IMR-90 (cell line): ENCODE results near the gene AQP6. TPM values are rescaled to one million over a fixed set of nuclear protein-coding genes. Genes with fewer than 3 reads are reported as not detected.

Source experiments
- ATAC-seq: fragments of 200-7000 bp; cut with Tn5 transposase; 2 replicates; pipeline ENCODE4 v1.9.1; 2020; ENCODE audit warnings: low read depth, mild to moderate bottlenecking, moderate library complexity
- BruUV-seq: library from RNA; stranded (reverse); fragments of 400-500 nt; replicated peaks from 2 replicates; lab custom pipeline; 2021; lab: Mats Ljungman, UMichigan
- CTCF ChIA-PET: fragments of 300-600 bp; formaldehyde crosslinking; extraction: SDS; loops from one replicate; lab custom pipeline; 2021; ENCODE audit warnings: antibody characterized with exemption; lab: Yijun Ruan, JAX
- POLR2A ChIA-PET: fragments of 300-600 bp; sonication (Branson Sonifier 250); formaldehyde crosslinking; loops from one replicate; lab custom pipeline; 2022; ENCODE audit warnings: antibody characterized with exemption; ENCODE audit not compliant: unreplicated experiment; lab: Charles Lee
- DNase-seq: peaks from one replicate; pipeline ENCODE4 v3.0.0; 2013
- H2AFZ ChIP-seq: replicated peaks from 2 replicates; pipeline ENCODE3; 2013; ENCODE audit warnings: low read length, mild to moderate bottlenecking; ENCODE audit not compliant: poor library complexity
- H2AK5ac ChIP-seq: 2 replicates; pipeline ENCODE4 v1.6.1; 2013; ENCODE audit warnings: low read depth, low read length, inconsistent platforms
- H2AK9ac ChIP-seq: replicated peaks from 2 replicates; pipeline ENCODE3; 2013; ENCODE audit warnings: mild to moderate bottlenecking, low read depth, low read length, moderate library complexity; ENCODE audit not compliant: poor library complexity
- H2BK120ac ChIP-seq: 2 replicates; pipeline ENCODE4 v1.6.1; 2013; ENCODE audit warnings: low read depth, low read length, inconsistent platforms
- H2BK15ac ChIP-seq: 3 replicates; pipeline ENCODE4 v1.6.1; 2013; ENCODE audit warnings: low read depth, low read length, inconsistent platforms
- H2BK20ac ChIP-seq: 2 replicates; pipeline ENCODE4 v1.6.1; 2013; ENCODE audit warnings: low read depth, mild to moderate bottlenecking, inconsistent platforms, low read length, moderate library complexity
- H2BK5ac ChIP-seq: 2 replicates; pipeline ENCODE4 v1.6.1; 2013; ENCODE audit warnings: mild to moderate bottlenecking, low read depth, low read length, inconsistent platforms; ENCODE audit not compliant: poor library complexity, severe bottlenecking
- H3K14ac ChIP-seq: replicated peaks from 2 replicates; pipeline ENCODE4 v1.6.1; 2013; ENCODE audit warnings: low read depth, low read length, inconsistent platforms
- H3K18ac ChIP-seq: 2 replicates; pipeline ENCODE4 v1.6.1; 2013; ENCODE audit warnings: low read depth, low read length, control low read depth
- H3K23ac ChIP-seq: 2 replicates; pipeline ENCODE4 v1.6.1; 2013; ENCODE audit warnings: low read depth, low read length, inconsistent platforms
- H3K27ac ChIP-seq: 2 replicates; pipeline ENCODE4 v1.5.1; 2013; ENCODE audit warnings: mild to moderate bottlenecking, control low read depth, low read length; ENCODE audit not compliant: insufficient read depth
- H3K27me3 ChIP-seq: 2 replicates; pipeline ENCODE4 v1.6.1; 2013; ENCODE audit warnings: low read length; ENCODE audit not compliant: control insufficient read depth, insufficient read depth
- H3K36me3 ChIP-seq: 2 replicates; pipeline ENCODE4 v1.6.1; 2013; ENCODE audit warnings: low read length, mixed read lengths; ENCODE audit not compliant: control insufficient read depth, insufficient read depth
- H3K4ac ChIP-seq: 2 replicates; pipeline ENCODE4 v1.6.1; 2013; ENCODE audit warnings: low read depth, low read length, inconsistent platforms
- H3K4me1 ChIP-seq: 2 replicates; pipeline ENCODE4 v1.6.1; 2013; ENCODE audit warnings: low read length, mixed read lengths; ENCODE audit not compliant: control insufficient read depth, insufficient read depth
- H3K4me2 ChIP-seq: 2 replicates; pipeline ENCODE4 v1.6.1; 2013; ENCODE audit warnings: low read depth, mild to moderate bottlenecking, control low read depth, low read length, moderate library complexity
- H3K4me3 ChIP-seq: 2 replicates; pipeline ENCODE4 v1.5.1; 2013; ENCODE audit warnings: low read depth, mild to moderate bottlenecking, control low read depth, low read length, moderate library complexity; ENCODE audit not compliant: insufficient read depth
- H3K56ac ChIP-seq: 2 replicates; pipeline ENCODE4 v1.6.1; 2013; ENCODE audit warnings: low read length, inconsistent platforms; ENCODE audit not compliant: insufficient read depth; ENCODE audit errors: extremely low read depth
- H3K79me1 ChIP-seq, 2 experiments: 2 replicates each; pipeline ENCODE4 v1.6.1; 2013; ENCODE audit warnings: low read length in 2 of 2, inconsistent platforms in 1 of 2, low read depth in 1 of 2
- H3K9ac ChIP-seq: 2 replicates; pipeline ENCODE4 v1.6.1; 2013; ENCODE audit warnings: low read depth, low read length, control low read depth
- H3K9me1 ChIP-seq: 2 replicates; pipeline ENCODE4 v1.6.1; 2013; ENCODE audit warnings: low read length, inconsistent platforms; ENCODE audit not compliant: insufficient read depth
- H3K9me3 ChIP-seq: 2 replicates; pipeline ENCODE4 v1.6.1; 2013; ENCODE audit warnings: low read length; ENCODE audit not compliant: control insufficient read depth, insufficient read depth
- H4K20me1 ChIP-seq: 2 replicates; pipeline ENCODE4 v1.6.1; 2013; ENCODE audit warnings: low read length, inconsistent platforms; ENCODE audit not compliant: insufficient read depth
- H4K5ac ChIP-seq: 2 replicates; pipeline ENCODE4 v1.6.1; 2013; ENCODE audit warnings: mild to moderate bottlenecking, low read depth, low read length, control low read depth
- H4K8ac ChIP-seq, 2 experiments: 2 replicates each; pipeline ENCODE4 v1.6.1; 2013; ENCODE audit warnings: low read depth in 2 of 2, low read length in 2 of 2, control low read depth in 1 of 2, inconsistent platforms in 1 of 2
- H4K91ac ChIP-seq: 2 replicates; pipeline ENCODE4 v1.6.1; 2013; ENCODE audit warnings: low read depth, low read length, inconsistent platforms; ENCODE audit not compliant: insufficient read depth
- BHLHE40 ChIP-seq: fragments of 150-350 bp; IDR thresholded peaks from 2 replicates; pipeline ENCODE4 v1.6.1; 2016; ENCODE audit warnings: mild to moderate bottlenecking, low read depth, low read length
- CEBPB ChIP-seq: IDR thresholded peaks from 2 replicates; pipeline ENCODE4 v1.6.1; 2012; ENCODE audit warnings: low read depth, low read length, improper control_type of control experiment
- CHD1 ChIP-seq: IDR thresholded peaks from 2 replicates; pipeline ENCODE4 v1.6.1; 2012; ENCODE audit warnings: low read depth, low read length, improper control_type of control experiment
- FOS ChIP-seq: fragments of 150-350 bp; IDR thresholded peaks from 2 replicates; pipeline ENCODE4 v1.6.1; 2016; ENCODE audit warnings: low read depth, low read length
- MAFK ChIP-seq: IDR thresholded peaks from 2 replicates; pipeline ENCODE4 v1.6.1; 2012; ENCODE audit warnings: low read depth, low read length, improper control_type of control experiment
- MAZ ChIP-seq: IDR thresholded peaks from 2 replicates; pipeline ENCODE4 v1.6.1; 2012; ENCODE audit warnings: low read depth, mild to moderate bottlenecking, low read length, improper control_type of control experiment, moderate library complexity, borderline replicate concordance
- MXI1 ChIP-seq: IDR thresholded peaks from 2 replicates; pipeline ENCODE4 v1.6.1; 2012; ENCODE audit warnings: low read depth, mild to moderate bottlenecking, low read length, moderate library complexity, borderline replicate concordance
- NFE2L2 ChIP-seq: fragments of 150-350 bp; IDR thresholded peaks from 2 replicates; pipeline ENCODE4 v1.6.1; 2016; ENCODE audit warnings: low read depth, mild to moderate bottlenecking, low read length
- POLR2A ChIP-seq: IDR thresholded peaks from 2 replicates; pipeline ENCODE4 v1.6.1; 2012; ENCODE audit warnings: mild to moderate bottlenecking, low read depth, low read length
- RAD21 ChIP-seq: IDR thresholded peaks from 2 replicates; pipeline ENCODE4 v1.6.1; 2012; ENCODE audit warnings: low read length, improper control_type of control experiment
- RCOR1 ChIP-seq: IDR thresholded peaks from 2 replicates; pipeline ENCODE4 v1.6.1; 2012; ENCODE audit warnings: mild to moderate bottlenecking, low read length, improper control_type of control experiment; ENCODE audit not compliant: insufficient replicate concordance
- RFX5 ChIP-seq: IDR thresholded peaks from 2 replicates; pipeline ENCODE4 v1.8.0; 2012; ENCODE audit warnings: low read depth, mild to moderate bottlenecking, low read length, moderate library complexity
- SMC3 ChIP-seq: fragments of 150-350 bp; IDR thresholded peaks from 2 replicates; pipeline ENCODE4 v1.6.1; 2016; ENCODE audit warnings: low read depth, mild to moderate bottlenecking, antibody characterized with exemption, low read length, moderate library complexity
- WGBS, 2 experiments: methylation state at CpG; one replicate each; pipeline versions ENCODE4 v1.1.5 to v1.1.7; 2013; ENCODE audit warnings: missing lambda C conversion rate in 2 of 2; ENCODE audit not compliant: insufficient read length in 1 of 2; ENCODE audit errors: extremely low coverage in 2 of 2; 5-methylcytosine and 5-hydroxymethylcytosine counted together
- dilution Hi-C: fragments of 300-500 bp; cut with HindIII; formaldehyde crosslinking; loops from one replicate; pipeline ENCODE4 v1.14.3; 2018; ENCODE audit warnings: low sequenced_read_pairs; ENCODE audit not compliant: unreplicated experiment
- in situ Hi-C: fragments of 300-500 bp; cut with MboI; formaldehyde crosslinking; loops from 3 replicates; pipeline ENCODE4 v1.14.3; 2019; ENCODE audit warnings: low sequenced_read_pairs, inconsistent platforms, mixed read lengths
- intact Hi-C: fragments of 100-400 bp; cut with micrococcal nuclease; formaldehyde crosslinking; loops from 2 replicates; pipeline ENCODE4 v1.10.0; 2022
- polyA plus RNA-seq, 3 experiments: library from polyadenylated mRNA; depleted of rRNA; stranded (reverse); fragments of >200 nt; gene quantifications; 2 replicates each; pipeline ENCODE4 v1.2.3, GENCODE V29; 2012; ENCODE audit warnings: low replicate concordance in 1 of 3
- total RNA-seq: library from RNA; depleted of rRNA; stranded (reverse); fragments of >200 nt; gene quantifications from 2 replicates; pipeline ENCODE4 v1.2.3, GENCODE V29; 2012
- TF ChIP-seq, protein P1 (sequence below): fragments of 150-350 bp; IDR thresholded peaks from 2 replicates; pipeline ENCODE4 v1.6.1; 2017; ENCODE audit warnings: mild to moderate bottlenecking, antibody characterized with exemption, low read length, low read depth
- TF ChIP-seq, protein P2 (sequence below): conservative IDR thresholded peaks from 2 replicates; pipeline ENCODE4 v1.5.1; 2012; ENCODE audit warnings: mild to moderate bottlenecking, low read depth, low read length, improper control_type of control experiment
- TF ChIP-seq, protein P3 (sequence below): fragments of 150-350 bp; IDR thresholded peaks from 2 replicates; pipeline ENCODE4 v1.6.1; 2016; ENCODE audit warnings: low read depth, mild to moderate bottlenecking, low read length, moderate library complexity, borderline replicate concordance

The AQP6 gene
- total and polyA plus RNA-seq, 2 of the 4 experiments (the other 2 are of a cell fraction) = not detected

DNA sequence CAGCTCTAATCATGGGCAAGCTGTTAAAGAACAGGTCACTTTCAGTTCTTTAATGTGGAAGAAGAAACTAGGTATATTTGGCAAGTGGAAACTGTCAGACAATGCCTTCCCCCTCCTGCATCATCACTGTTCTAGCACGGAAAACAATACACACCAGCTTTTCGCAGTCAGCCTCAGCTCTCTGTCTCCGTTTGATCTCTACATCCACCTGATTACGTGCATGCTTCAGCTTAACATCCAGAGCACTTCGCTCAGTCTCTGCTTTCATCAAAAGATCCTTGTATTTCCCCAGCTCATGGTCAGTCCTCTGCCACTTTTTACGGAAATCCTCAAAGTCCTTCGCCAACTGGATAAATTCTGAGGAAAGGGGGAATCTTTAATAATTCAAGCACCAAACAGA is 33.5 kb downstream of the AQP6 start:
- H4K5ac ChIP-seq = no peak overlapping the region
- ChIA-PET CTCF (interaction anchor here (0.8 to 2.1 kb wide), 3 partner anchors 39 to 61 kb away, joined by 3 to 7 read pairs (median 3); no protein-coding TSS in a partner anchor), POLR2A (no interaction called here)
- no peak overlapping the region for H2BK5ac ChIP-seq
- peaks cover 3% of the 10 kb centered on the region for H3K9me1 ChIP-seq
- H2AK9ac ChIP-seq = no peak overlapping the region
- peaks cover 4% of the 10 kb centered on the region; the same call in 1 of the 2 replicates for H4K20me1 ChIP-seq
- in situ Hi-C loops (no loop called here), intact Hi-C loops (no loop called here), dilution Hi-C loops (no loop called here)
- no TSS peak for BruUV-seq
- H3K56ac ChIP-seq = no peak overlapping the region
- DNase-seq (no peak), ATAC-seq (no peak)
- H3K27ac ChIP-seq = no peak overlapping the region
- H3K4ac ChIP-seq = 0 out of 2 replicates have a peak overlapping the region, but pooled peaks have one; percentile 27
- peak overlapping the region; percentile 49; the same call in 1 of the 2 replicates for H3K23ac ChIP-seq
- H3K14ac ChIP-seq = peak overlapping the region; percentile 32; the same call in 1 of the 2 replicates
- no peak overlapping the region for H2AFZ ChIP-seq
- H2AK5ac ChIP-seq = peak overlapping the region; percentile 35; the same call in 1 of the 2 replicates
- H3K79me1 ChIP-seq = peaks cover 42 to 51% of the 10 kb centered on the region in 2 experiments
- H2BK15ac ChIP-seq = no peak overlapping the region
- no peak overlapping the region for H3K9ac ChIP-seq
- H3K4me1 ChIP-seq = peaks cover 5% of the 10 kb centered on the region
- TF ChIP-seq MAFK = no peak
- TF ChIP-seq RFX5 = no peak
- TF ChIP-seq, protein P1, sequence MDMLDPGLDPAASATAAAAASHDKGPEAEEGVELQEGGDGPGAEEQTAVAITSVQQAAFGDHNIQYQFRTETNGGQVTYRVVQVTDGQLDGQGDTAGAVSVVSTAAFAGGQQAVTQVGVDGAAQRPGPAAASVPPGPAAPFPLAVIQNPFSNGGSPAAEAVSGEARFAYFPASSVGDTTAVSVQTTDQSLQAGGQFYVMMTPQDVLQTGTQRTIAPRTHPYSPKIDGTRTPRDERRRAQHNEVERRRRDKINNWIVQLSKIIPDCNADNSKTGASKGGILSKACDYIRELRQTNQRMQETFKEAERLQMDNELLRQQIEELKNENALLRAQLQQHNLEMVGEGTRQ = no peak
- TF ChIP-seq FOS = no peak
- TF ChIP-seq MXI1 = no peak
- TF ChIP-seq, protein P2, sequence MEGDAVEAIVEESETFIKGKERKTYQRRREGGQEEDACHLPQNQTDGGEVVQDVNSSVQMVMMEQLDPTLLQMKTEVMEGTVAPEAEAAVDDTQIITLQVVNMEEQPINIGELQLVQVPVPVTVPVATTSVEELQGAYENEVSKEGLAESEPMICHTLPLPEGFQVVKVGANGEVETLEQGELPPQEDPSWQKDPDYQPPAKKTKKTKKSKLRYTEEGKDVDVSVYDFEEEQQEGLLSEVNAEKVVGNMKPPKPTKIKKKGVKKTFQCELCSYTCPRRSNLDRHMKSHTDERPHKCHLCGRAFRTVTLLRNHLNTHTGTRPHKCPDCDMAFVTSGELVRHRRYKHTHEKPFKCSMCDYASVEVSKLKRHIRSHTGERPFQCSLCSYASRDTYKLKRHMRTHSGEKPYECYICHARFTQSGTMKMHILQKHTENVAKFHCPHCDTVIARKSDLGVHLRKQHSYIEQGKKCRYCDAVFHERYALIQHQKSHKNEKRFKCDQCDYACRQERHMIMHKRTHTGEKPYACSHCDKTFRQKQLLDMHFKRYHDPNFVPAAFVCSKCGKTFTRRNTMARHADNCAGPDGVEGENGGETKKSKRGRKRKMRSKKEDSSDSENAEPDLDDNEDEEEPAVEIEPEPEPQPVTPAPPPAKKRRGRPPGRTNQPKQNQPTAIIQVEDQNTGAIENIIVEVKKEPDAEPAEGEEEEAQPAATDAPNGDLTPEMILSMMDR = no peak
- no peak for TF ChIP-seq RCOR1
- TF ChIP-seq BHLHE40 = no peak
- TF ChIP-seq CEBPB = no peak
- TF ChIP-seq SMC3 = no peak
- no peak for TF ChIP-seq RAD21
- TF ChIP-seq CHD1 = no peak
- TF ChIP-seq, protein P3, sequence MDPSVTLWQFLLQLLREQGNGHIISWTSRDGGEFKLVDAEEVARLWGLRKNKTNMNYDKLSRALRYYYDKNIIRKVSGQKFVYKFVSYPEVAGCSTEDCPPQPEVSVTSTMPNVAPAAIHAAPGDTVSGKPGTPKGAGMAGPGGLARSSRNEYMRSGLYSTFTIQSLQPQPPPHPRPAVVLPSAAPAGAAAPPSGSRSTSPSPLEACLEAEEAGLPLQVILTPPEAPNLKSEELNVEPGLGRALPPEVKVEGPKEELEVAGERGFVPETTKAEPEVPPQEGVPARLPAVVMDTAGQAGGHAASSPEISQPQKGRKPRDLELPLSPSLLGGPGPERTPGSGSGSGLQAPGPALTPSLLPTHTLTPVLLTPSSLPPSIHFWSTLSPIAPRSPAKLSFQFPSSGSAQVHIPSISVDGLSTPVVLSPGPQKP = no peak
- TF ChIP-seq NFE2L2 = no peak
- TF ChIP-seq MAZ = no peak
- TF ChIP-seq POLR2A = no peak
- no peak overlapping the region for H3K4me3 ChIP-seq
- H3K9me3 ChIP-seq = no peaks in the 10 kb centered on the region
- no peak overlapping the region for H3K18ac ChIP-seq
- no peak overlapping the region for H4K8ac ChIP-seq
- 94% methylated on average over 4 of the region's 7 CpGs; no CpG with 5 or more reads in 1 of the 2 experiments for WGBS, 2 experiments
- H4K91ac ChIP-seq = no peak overlapping the region
- no peak overlapping the region for H2BK120ac ChIP-seq
- no peak overlapping the region for H3K4me2 ChIP-seq
- no peaks in the 10 kb centered on the region; the same call in 1 of the 2 replicates for H3K36me3 ChIP-seq
- no peaks in the 10 kb centered on the region for H3K27me3 ChIP-seq
- H2BK20ac ChIP-seq = no peak overlapping the region
